GM12878 (cell line): ENCODE results near the gene STK10. TPM values are rescaled to one million over a fixed set of nuclear protein-coding genes. Genes with fewer than 3 reads are reported as not detected.

Experiments
- ATAC-seq: fragments of 200-7000 bp; cut with Tn5 transposase; 3 replicates; pipeline ENCODE4 v1.9.1; 2020; ENCODE audit warnings: mild to moderate bottlenecking, moderate library complexity
- BruUV-seq: library from RNA; stranded (reverse); fragments of 400-500 nt; replicated peaks from 2 replicates; lab custom pipeline; 2021; lab: Mats Ljungman, UMichigan
- CTCF ChIA-PET: fragments of 300-600 bp; sonication (Branson Sonifier 250); formaldehyde crosslinking; extraction: SDS; loops from one replicate; lab custom pipeline; 2021; ENCODE audit warnings: inconsistent platforms; lab: Yijun Ruan, JAX
- POLR2A ChIA-PET: fragments of 350-600 bp; formaldehyde crosslinking; extraction: SDS; loops from one replicate; lab custom pipeline; 2021; ENCODE audit warnings: inconsistent platforms; lab: Charles Lee
- RAD21 ChIA-PET: fragments of 300-600 bp; sonication (Branson Sonifier 250); formaldehyde crosslinking; loops from one replicate; lab custom pipeline; 2023; ENCODE audit warnings: antibody characterized with exemption; ENCODE audit not compliant: unreplicated experiment; lab: Charles Lee
- SMC1A ChIA-PET: fragments of 300-600 bp; sonication (Branson Sonifier 250); formaldehyde crosslinking; loops from one replicate; lab custom pipeline; 2023; ENCODE audit not compliant: unreplicated experiment, uncharacterized antibody; lab: Charles Lee
- DNase-seq: peaks from one replicate; pipeline ENCODE4 v3.0.0-alpha.2; 2011; ENCODE audit warnings: low read depth, low spot score
- FAIRE-seq: peaks from 3 replicates; lab custom pipeline; 2011; peaks lifted over from hg19 to GRCh38; lab: Jason Lieb, UNC
- H2AFZ ChIP-seq: 2 replicates; pipeline ENCODE4 v1.6.0; 2011; ENCODE audit warnings: low read depth, low read length, control low read depth; ENCODE audit not compliant: control insufficient read depth
- H3K27ac ChIP-seq: 2 replicates; pipeline ENCODE4 v1.5.1; 2011; ENCODE audit warnings: control low read depth; ENCODE audit not compliant: control insufficient read depth, insufficient read depth
- H3K27me3 ChIP-seq, 2 experiments: replicated peaks in 1 of 2; 2 replicates each; pipeline versions ENCODE4 v1.6.0 to v1.6.1; 2011; ENCODE audit warnings: low read length in 1 of 2; ENCODE audit not compliant: control insufficient read depth in 2 of 2, insufficient read depth in 2 of 2
- H3K36me3 ChIP-seq, 2 experiments: 2 replicates each; pipeline ENCODE4 v1.5.1; 2011; ENCODE audit warnings: low read length in 1 of 2; ENCODE audit not compliant: control insufficient read depth in 2 of 2, insufficient read depth in 2 of 2
- H3K4me1 ChIP-seq: 2 replicates; pipeline ENCODE4 v1.6.1; 2011; ENCODE audit warnings: mild to moderate bottlenecking, low read length, moderate library complexity, mixed read lengths; ENCODE audit not compliant: control insufficient read depth, insufficient read depth
- H3K4me2 ChIP-seq: 2 replicates; pipeline ENCODE4 v1.6.0; 2011; ENCODE audit warnings: control low read depth; ENCODE audit not compliant: control insufficient read depth, insufficient read depth
- H3K4me3 ChIP-seq: fragments of 200-600 bp; sonication (generic); 2 replicates; pipeline ENCODE4 v1.5.1; 2016
- H3K79me2 ChIP-seq: 2 replicates; pipeline ENCODE4 v1.6.0; 2011; ENCODE audit warnings: low read length; ENCODE audit not compliant: control insufficient read depth, insufficient read depth
- H3K9ac ChIP-seq: 2 replicates; pipeline ENCODE4 v1.8.0; 2011; ENCODE audit warnings: low read length, control low read depth, mixed read lengths; ENCODE audit not compliant: control insufficient read depth, insufficient read depth
- H3K9me3 ChIP-seq: replicated peaks from 3 replicates; pipeline ENCODE4 v1.5.1; 2011; ENCODE audit warnings: mild to moderate bottlenecking, low read length; ENCODE audit not compliant: control insufficient read depth, insufficient read depth
- H4K20me1 ChIP-seq: 2 replicates; pipeline ENCODE4 v1.6.0; 2011; ENCODE audit not compliant: control insufficient read depth, insufficient read depth
- HCFC1 ChIP-seq: fragments of 150-350 bp; IDR thresholded peaks from 2 replicates; pipeline ENCODE4 v1.6.1; 2014; ENCODE audit warnings: low read length
- JUND ChIP-seq: IDR thresholded peaks from 2 replicates; pipeline ENCODE4 v1.6.1; 2012; ENCODE audit warnings: low read depth, mild to moderate bottlenecking, low read length, improper control_type of control experiment, moderate library complexity
- MTA2 ChIP-seq: fragments of 450-650 bp; IDR thresholded peaks from 2 replicates; pipeline ENCODE4 v1.6.1; 2016; ENCODE audit warnings: low read depth, mild to moderate bottlenecking, moderate library complexity
- NFYA ChIP-seq: IDR thresholded peaks from 2 replicates; pipeline ENCODE4 v1.6.1; 2011; ENCODE audit warnings: low read depth, mild to moderate bottlenecking, low read length, improper control_type of control experiment, borderline replicate concordance
- POLR2AphosphoS2 ChIP-seq: IDR thresholded peaks from 2 replicates; pipeline ENCODE4 v1.6.1; 2011; ENCODE audit warnings: low read depth, mild to moderate bottlenecking, low read length, improper control_type of control experiment, moderate library complexity
- RBBP5 ChIP-seq: fragments of 200-600 bp; sonication (generic); conservative IDR thresholded peaks from 2 replicates; pipeline ENCODE4 v1.6.1; 2016
- WRNIP1 ChIP-seq: IDR thresholded peaks from 2 replicates; pipeline ENCODE4 v1.6.1; 2011; ENCODE audit warnings: low read depth, low read length, improper control_type of control experiment, borderline replicate concordance
- WGBS: methylation state at CpG from one replicate; pipeline ENCODE4 v1.1.6; 2016; ENCODE audit warnings: low lambda C conversion rate; ENCODE audit not compliant: insufficient replicate concordance, insufficient coverage; ENCODE audit errors: missing lambda C conversion rate; 5-methylcytosine and 5-hydroxymethylcytosine counted together
- in situ Hi-C: fragments of 300-500 bp; cut with MboI; formaldehyde crosslinking; loops from 9 replicates; pipeline ENCODE4 v1.14.3; 2018; ENCODE audit warnings: mixed read lengths
- intact Hi-C: fragments of 100-400 bp; cut with micrococcal nuclease; formaldehyde crosslinking; loops from one replicate; pipeline ENCODE4 v1.14.2; 2022; ENCODE audit not compliant: unreplicated experiment
- polyA plus RNA-seq, 11 experiments: library from polyadenylated mRNA; depleted of rRNA in 4 of 11; unstranded in 6 of 11; stranded (reverse) in 5 of 11; fragments of >200 nt; fragmentation: Nextera tagmentation in 4 of 11; fragmentation: Illumina TruSeq in 1 of 11; extraction: Ambion mirVana in 4 of 11; extraction: Trizol in 1 of 11; gene quantifications; 1 replicate in 1 of 11; 2 replicates in 10 of 11; pipeline versions ENCODE4 v1.2.1 to v1.2.3, GENCODE V29; 2011 to 2016; ENCODE audit warnings: inconsistent platforms in 2 of 11, missing spikeins in 2 of 11, low read depth in 1 of 11
- total RNA-seq, 4 experiments: library from RNA; depleted of rRNA in 3 of 4; stranded (reverse); fragments of >200 nt in 3 of 4; fragmentation: Illumina TruSeq in 1 of 4; extraction: Trizol in 1 of 4; gene quantifications; 2 replicates each; pipeline versions ENCODE4 v1.2.1 to v1.2.3, GENCODE V29; 2013 to 2021
- TF ChIP-seq, protein P1 (sequence below): IDR thresholded peaks from 2 replicates; pipeline ENCODE4 v1.6.1; 2012; ENCODE audit warnings: low read depth, low read length, improper control_type of control experiment
- TF ChIP-seq, protein P2 (sequence below): IDR thresholded peaks from 2 replicates; pipeline ENCODE4 v1.6.1; 2011; ENCODE audit warnings: borderline replicate concordance, low read depth, mild to moderate bottlenecking, moderate library complexity, low read length; ENCODE audit not compliant: insufficient read depth, poor library complexity, severe bottlenecking
- TF ChIP-seq, protein P3 (sequence below): IDR thresholded peaks from 2 replicates; pipeline ENCODE4 v1.6.1; 2012; ENCODE audit warnings: mild to moderate bottlenecking, low read depth, low read length

The STK10 gene
- total and polyA plus RNA-seq, 10 of the 15 experiments (the other 5 are each of a cell fraction or from before 2014, with no cell fraction given) = 14.2 to 96.4 (median 50.6) TPM

DNA sequence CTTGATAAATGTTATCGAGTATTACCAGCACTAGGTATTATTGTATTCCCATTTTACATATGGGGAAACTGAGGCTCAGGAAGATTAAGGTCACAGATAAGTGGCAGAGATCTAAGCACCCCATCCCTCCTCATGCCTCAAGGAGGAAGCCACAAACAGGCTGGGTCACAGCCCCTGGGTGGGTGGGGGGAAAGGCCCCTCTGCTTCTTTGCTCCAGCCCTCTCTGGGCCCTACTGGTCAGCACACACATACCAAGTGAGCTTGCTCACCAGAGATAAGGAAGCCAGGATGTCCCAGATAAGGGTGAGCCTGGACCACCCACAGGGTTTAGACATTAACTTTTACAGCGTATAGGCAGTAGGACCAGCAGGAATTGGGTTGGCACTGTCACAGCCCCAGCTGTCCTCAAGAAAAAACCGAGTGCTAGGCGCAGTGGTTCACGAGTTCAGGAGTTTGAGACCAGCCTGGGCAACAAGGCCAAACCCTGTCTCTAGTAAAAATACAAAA, 45.3 kb downstream of the STK10 start:
- Histone ChIP-seq H3K36me3 (peaks cover 7 to 11% of the 10 kb centered on the region in 2 experiments), H2AFZ (no peak overlapping the region), H3K4me2 (no peak overlapping the region), H3K27ac (no peak overlapping the region), H3K27me3 (no peaks in the 10 kb centered on the region), H3K4me3 (no peak overlapping the region), H3K9me3 (no peaks in the 10 kb centered on the region; the same call in 2 of the 3 replicates), H3K79me2 (peaks cover 62% of the 10 kb centered on the region), H3K9ac (no peak overlapping the region), H4K20me1 (peaks cover 3% of the 10 kb centered on the region; the same call in 1 of the 2 replicates), H3K4me1 (peaks cover 11% of the 10 kb centered on the region)
- BruUV-seq = no TSS peak
- POLR2A ChIA-PET = interaction anchor here (0.6 kb wide), 1 partner anchor 14 kb away, joined by 7 read pairs; no protein-coding TSS in a partner anchor
- in situ Hi-C loops (no loop called here), intact Hi-C loops (no loop called here)
- RAD21 ChIA-PET = no interaction called here
- CTCF ChIA-PET = no interaction called here
- 97% methylated on average over 5 of the region's 5 CpGs for WGBS
- DNase-seq = no peak
- ATAC-seq = no peak
- TF ChIP-seq RBBP5 (no peak), JUND (no peak), POLR2AphosphoS2 (no peak), NFYA (no peak), WRNIP1 (no peak), MTA2 (no peak), HCFC1 (no peak)
- TF ChIP-seq, protein P1, sequence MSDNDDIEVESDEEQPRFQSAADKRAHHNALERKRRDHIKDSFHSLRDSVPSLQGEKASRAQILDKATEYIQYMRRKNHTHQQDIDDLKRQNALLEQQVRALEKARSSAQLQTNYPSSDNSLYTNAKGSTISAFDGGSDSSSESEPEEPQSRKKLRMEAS = no peak
- TF ChIP-seq, protein P2, sequence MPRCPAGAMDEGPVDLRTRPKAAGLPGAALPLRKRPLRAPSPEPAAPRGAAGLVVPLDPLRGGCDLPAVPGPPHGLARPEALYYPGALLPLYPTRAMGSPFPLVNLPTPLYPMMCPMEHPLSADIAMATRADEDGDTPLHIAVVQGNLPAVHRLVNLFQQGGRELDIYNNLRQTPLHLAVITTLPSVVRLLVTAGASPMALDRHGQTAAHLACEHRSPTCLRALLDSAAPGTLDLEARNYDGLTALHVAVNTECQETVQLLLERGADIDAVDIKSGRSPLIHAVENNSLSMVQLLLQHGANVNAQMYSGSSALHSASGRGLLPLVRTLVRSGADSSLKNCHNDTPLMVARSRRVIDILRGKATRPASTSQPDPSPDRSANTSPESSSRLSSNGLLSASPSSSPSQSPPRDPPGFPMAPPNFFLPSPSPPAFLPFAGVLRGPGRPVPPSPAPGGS = no peak
- TF ChIP-seq, protein P3, sequence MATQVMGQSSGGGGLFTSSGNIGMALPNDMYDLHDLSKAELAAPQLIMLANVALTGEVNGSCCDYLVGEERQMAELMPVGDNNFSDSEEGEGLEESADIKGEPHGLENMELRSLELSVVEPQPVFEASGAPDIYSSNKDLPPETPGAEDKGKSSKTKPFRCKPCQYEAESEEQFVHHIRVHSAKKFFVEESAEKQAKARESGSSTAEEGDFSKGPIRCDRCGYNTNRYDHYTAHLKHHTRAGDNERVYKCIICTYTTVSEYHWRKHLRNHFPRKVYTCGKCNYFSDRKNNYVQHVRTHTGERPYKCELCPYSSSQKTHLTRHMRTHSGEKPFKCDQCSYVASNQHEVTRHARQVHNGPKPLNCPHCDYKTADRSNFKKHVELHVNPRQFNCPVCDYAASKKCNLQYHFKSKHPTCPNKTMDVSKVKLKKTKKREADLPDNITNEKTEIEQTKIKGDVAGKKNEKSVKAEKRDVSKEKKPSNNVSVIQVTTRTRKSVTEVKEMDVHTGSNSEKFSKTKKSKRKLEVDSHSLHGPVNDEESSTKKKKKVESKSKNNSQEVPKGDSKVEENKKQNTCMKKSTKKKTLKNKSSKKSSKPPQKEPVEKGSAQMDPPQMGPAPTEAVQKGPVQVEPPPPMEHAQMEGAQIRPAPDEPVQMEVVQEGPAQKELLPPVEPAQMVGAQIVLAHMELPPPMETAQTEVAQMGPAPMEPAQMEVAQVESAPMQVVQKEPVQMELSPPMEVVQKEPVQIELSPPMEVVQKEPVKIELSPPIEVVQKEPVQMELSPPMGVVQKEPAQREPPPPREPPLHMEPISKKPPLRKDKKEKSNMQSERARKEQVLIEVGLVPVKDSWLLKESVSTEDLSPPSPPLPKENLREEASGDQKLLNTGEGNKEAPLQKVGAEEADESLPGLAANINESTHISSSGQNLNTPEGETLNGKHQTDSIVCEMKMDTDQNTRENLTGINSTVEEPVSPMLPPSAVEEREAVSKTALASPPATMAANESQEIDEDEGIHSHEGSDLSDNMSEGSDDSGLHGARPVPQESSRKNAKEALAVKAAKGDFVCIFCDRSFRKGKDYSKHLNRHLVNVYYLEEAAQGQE = no peak
- FAIRE-seq = no peak
- SMC1A ChIA-PET = interaction anchor here (0.6 kb wide), 1 partner anchor 12 kb away, joined by 3 read pairs; no protein-coding TSS in a partner anchor
